Measurements from ENCODE around the gene FHOD3. TPM values are rescaled to one million over a fixed set of nuclear protein-coding genes. Genes with fewer than 3 reads are reported as not detected.
A peak's percentile ranks its signal among the peaks of the same experiment; 100 is the strongest.

FHOD3 gene
- total RNA-seq, 1 donor from 2014 or later, result 5.6 TPM

DNA sequence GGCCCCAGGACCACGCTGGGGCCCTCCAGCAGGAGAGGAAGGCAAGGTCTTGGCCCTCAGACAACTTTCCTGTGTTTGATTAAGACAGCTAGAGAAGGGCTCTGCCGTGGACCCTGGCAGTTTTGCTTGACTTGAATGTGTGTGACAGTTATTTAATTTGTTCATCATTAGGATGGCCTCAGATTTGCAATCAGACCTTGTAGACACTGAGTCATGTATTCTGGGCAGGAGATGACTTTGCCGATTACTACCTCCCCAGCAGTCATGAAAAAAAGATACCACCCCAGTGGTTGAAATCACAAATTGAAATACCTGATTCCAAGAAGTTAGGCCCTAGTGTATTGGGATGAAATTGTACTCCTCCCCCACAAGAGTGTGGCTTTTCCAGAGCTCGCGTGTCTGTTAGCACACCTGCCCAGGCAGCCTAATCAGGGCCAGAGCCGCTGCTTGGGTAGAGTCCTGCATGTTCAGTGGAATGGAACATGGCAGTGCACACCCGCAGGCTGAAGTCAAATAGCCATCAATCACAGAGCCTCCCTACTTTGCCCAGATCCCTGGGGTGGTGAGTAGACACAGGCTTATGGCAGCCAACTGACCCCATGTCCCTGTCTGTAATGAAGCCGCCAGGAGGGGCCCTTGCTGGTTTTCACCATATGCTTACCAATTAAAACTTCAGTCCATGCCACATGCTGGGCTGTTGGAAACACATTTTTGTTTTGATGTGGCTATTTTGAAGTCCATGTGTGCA is 408.8 kb downstream of the FHOD3 start:
- H3K27me3 ChIP-seq, result no peaks in the 10 kb centered on the region
- H3K4me3 ChIP-seq, result no peak overlapping the region
- TF ChIP-seq, protein P1, sequence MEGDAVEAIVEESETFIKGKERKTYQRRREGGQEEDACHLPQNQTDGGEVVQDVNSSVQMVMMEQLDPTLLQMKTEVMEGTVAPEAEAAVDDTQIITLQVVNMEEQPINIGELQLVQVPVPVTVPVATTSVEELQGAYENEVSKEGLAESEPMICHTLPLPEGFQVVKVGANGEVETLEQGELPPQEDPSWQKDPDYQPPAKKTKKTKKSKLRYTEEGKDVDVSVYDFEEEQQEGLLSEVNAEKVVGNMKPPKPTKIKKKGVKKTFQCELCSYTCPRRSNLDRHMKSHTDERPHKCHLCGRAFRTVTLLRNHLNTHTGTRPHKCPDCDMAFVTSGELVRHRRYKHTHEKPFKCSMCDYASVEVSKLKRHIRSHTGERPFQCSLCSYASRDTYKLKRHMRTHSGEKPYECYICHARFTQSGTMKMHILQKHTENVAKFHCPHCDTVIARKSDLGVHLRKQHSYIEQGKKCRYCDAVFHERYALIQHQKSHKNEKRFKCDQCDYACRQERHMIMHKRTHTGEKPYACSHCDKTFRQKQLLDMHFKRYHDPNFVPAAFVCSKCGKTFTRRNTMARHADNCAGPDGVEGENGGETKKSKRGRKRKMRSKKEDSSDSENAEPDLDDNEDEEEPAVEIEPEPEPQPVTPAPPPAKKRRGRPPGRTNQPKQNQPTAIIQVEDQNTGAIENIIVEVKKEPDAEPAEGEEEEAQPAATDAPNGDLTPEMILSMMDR (IDR thresholded peaks at IDR 0.05), result no peak
- TF ChIP-seq POLR2AphosphoS5 (IDR thresholded peaks at IDR 0.05; ENCODE audit: insufficient read depth in 1 of 2, low read depth in 1 of 2) (peak in 1 of 2 donors; percentile 45), POLR2A (IDR thresholded peaks at IDR 0.05) (no peak)
- peak overlapping the region; percentile 65 for H3K27ac ChIP-seq
- H3K4me1 ChIP-seq, result peaks cover 31% of the 10 kb centered on the region
- intact Hi-C loops (cut with DNase I), result no loop called here
- DNase-seq (ENCODE audit: extremely low spot score in 2 of 2), result no peak
- H3K36me3 ChIP-seq, result no peaks in the 10 kb centered on the region
- no peaks in the 10 kb centered on the region for H3K9me3 ChIP-seq

DNA sequence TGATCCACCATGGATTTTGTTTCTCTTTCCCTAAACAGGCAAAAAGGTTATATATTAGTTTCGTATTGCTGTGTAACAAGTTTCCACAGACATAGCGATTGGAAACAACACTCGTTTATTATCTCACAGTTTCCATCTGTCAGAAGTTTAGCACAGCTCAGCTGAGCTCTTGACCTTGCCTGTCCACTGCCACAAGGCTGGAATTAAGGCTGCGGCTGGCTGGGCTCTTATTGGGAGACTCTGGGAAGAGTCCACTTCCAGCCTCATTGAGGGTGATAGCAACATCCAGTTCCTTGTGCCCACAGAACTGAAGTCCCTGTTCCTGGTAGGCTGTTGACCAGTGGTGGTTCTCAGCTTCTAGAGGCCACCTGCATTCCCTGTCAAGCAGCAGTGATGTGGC is 410.9 kb downstream of the FHOD3 start:
- no peaks in the 10 kb centered on the region for H3K36me3 ChIP-seq
- H3K4me3 ChIP-seq, result no peak overlapping the region
- no peaks in the 10 kb centered on the region for H3K9me3 ChIP-seq
- intact Hi-C loops (cut with DNase I), result no loop called here
- peak overlapping the region; percentile 65 for H3K27ac ChIP-seq
- no peaks in the 10 kb centered on the region for H3K27me3 ChIP-seq
- no peak for DNase-seq (ENCODE audit: extremely low spot score in 2 of 2)
- TF ChIP-seq, protein P1 (IDR thresholded peaks at IDR 0.05), result no peak
- H3K4me1 ChIP-seq, result peaks cover 24% of the 10 kb centered on the region

DNA sequence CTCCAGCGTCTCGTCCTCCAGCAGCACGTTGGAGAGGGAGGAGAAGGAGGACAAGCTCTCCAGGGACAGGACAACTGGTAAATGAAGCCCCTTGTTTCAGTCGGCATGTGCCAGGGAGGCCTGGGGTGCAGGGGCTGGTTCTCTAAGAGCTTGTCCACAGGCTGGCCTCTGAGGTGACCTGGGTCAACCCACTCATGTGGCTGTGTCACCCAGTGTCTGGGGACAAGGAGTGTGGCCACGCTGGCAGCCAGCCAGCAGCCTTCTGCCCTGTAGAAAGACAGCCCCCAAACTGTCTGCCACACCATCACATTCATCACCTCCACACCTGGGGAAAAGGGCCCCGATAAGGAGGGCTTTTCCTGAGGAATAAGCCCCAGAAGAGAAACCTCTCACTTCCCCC is 411.8 kb downstream of the FHOD3 start:
- DNase-seq (ENCODE audit: extremely low spot score in 2 of 2), result no peak
- no peak overlapping the region for H3K27ac ChIP-seq
- intact Hi-C loops (cut with DNase I), result no loop called here
- TF ChIP-seq, protein P1 (IDR thresholded peaks at IDR 0.05), result no peak
- TF ChIP-seq POLR2A (IDR thresholded peaks at IDR 0.05) (no peak), POLR2AphosphoS5 (IDR thresholded peaks at IDR 0.05; ENCODE audit: insufficient read depth in 1 of 2, low read depth in 1 of 2) (no peak)
- H3K9me3 ChIP-seq, result no peaks in the 10 kb centered on the region
- H3K27me3 ChIP-seq, result no peaks in the 10 kb centered on the region
- H3K4me3 ChIP-seq, result no peak overlapping the region
- no peaks in the 10 kb centered on the region for H3K36me3 ChIP-seq
- peaks cover 24% of the 10 kb centered on the region for H3K4me1 ChIP-seq

DNA sequence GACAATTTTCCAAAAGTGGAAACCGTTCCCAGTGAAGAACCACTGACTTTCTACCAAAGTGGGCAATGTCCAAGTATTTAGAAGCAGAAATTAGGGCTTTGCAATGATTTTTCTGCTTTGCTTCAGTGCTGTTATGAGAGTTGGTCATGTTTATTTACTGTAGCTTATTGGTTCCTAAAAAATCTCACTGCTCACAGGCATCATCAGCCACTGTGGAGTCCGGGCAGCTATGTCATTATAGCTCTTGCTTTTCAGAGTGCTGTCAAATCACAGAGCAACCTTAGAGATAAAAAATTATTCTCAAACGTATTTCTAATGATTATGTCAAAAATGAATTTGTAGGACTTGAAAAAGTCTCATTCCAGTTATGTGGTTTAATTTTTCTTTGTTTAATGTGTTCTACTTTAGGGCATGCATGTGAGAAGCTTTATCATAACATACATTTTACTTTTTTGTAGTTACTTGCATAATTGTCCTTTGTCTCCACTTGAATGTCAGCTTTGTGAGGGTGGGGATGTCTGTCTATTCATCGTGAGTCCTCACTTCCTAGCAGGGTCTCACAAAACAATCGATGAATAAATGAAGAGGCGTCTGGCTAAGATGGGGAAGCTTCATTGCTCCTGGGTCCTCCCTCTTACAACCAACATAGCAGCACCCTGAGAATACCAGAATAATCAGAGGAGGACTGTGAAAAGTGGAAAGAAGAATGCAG is 413.7 kb downstream of the FHOD3 start:
- no peak for DNase-seq (ENCODE audit: extremely low spot score in 2 of 2)
- Histone ChIP-seq H3K4me3 (no peak overlapping the region), H3K36me3 (no peaks in the 10 kb centered on the region), H3K4me1 (peaks cover 13% of the 10 kb centered on the region), H3K9me3 (no peaks in the 10 kb centered on the region), H3K27ac (no peak overlapping the region), H3K27me3 (no peaks in the 10 kb centered on the region)
- TF ChIP-seq POLR2A (IDR thresholded peaks at IDR 0.05) (no peak), POLR2AphosphoS5 (IDR thresholded peaks at IDR 0.05; ENCODE audit: insufficient read depth in 1 of 2, low read depth in 1 of 2) (no peak)
- TF ChIP-seq, protein P1 (IDR thresholded peaks at IDR 0.05), result no peak
- intact Hi-C loops (cut with DNase I), result no loop called here
